ENCODE measurements around the gene NXPE2.

Gene NXPE2

GRCh38 chr11:114738954-114739353, 60.6 kb downstream of the NXPE2 start:
- H3K4me3 ChIP-seq (ENCODE audit: low read depth, low read length): no peak overlapping the region

GRCh38 chr11:114745150-114745671, 66.9 kb downstream of the NXPE2 start:
- no peak overlapping the region for H3K4me3 ChIP-seq (ENCODE audit: low read depth, low read length)

GRCh38 chr11:114746013-114746412, 67.7 kb downstream of the NXPE2 start:
- H3K4me3 ChIP-seq (ENCODE audit: low read depth, low read length): no peak overlapping the region
